SK-N-SH (cell line): ENCODE results near the gene SRD5A1.

Experiments used
- EP300 ChIP-seq, 2 experiments: IDR thresholded peaks; 2 replicates each; pipeline versions ENCODE4 v1.4.0 to v1.6.1; 2012; ENCODE audit warnings: borderline replicate concordance in 1 of 2, low read depth in 1 of 2, low read length in 1 of 2
- POLR2AphosphoS5 ChIP-seq: IDR thresholded peaks from 2 replicates; pipeline ENCODE4 v1.6.1; 2012; ENCODE audit warnings: low read depth, low read length
- TF ChIP-seq, protein P1 (sequence below): fragments of 200-600 bp; sonication (generic); IDR thresholded peaks from 2 replicates; pipeline ENCODE4 v1.6.1; 2017; ENCODE audit warnings: antibody characterized with exemption, mild to moderate bottlenecking, moderate library complexity

DNA sequence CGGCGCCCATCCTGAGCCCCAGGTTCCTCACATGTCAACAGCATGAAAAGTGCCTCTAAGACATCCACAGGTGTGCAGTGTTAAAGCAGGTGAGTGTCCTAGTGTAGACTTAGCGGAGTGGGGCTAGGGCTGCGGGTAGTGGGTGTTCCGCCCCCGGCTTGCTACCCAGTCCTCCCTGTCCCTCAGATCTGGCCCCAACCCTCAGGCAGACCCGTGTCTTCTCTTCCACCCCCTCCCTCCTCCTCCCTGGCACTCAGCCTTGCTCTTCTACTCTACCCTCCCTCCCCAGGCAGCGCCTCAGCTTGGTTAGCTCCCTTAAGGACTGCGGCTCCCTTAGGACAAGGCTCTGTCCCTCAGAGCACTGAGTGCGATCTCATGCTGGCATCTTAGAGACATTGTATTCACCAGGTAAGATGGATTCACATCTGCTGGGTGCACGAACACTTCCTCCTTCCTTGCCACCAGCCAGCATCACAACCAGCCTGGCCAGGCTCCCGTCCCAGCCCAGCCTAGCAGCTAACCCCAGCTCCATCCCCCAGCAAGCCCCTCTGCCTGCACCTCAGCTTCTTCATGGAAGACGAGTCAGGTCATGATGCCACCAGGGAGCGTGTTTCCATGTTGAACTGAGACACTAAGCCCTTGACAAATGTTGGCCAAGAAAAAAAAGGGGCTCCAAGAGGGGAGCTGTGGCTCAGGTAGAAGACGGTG lies 47.1 kb upstream of the SRD5A1 start:
- no peak for TF ChIP-seq EP300 (IDR thresholded peaks at IDR 0.05; ENCODE audit: borderline replicate concordance in 1 of 2, low read depth in 1 of 2, low read length in 1 of 2)
- TF ChIP-seq, protein P1, sequence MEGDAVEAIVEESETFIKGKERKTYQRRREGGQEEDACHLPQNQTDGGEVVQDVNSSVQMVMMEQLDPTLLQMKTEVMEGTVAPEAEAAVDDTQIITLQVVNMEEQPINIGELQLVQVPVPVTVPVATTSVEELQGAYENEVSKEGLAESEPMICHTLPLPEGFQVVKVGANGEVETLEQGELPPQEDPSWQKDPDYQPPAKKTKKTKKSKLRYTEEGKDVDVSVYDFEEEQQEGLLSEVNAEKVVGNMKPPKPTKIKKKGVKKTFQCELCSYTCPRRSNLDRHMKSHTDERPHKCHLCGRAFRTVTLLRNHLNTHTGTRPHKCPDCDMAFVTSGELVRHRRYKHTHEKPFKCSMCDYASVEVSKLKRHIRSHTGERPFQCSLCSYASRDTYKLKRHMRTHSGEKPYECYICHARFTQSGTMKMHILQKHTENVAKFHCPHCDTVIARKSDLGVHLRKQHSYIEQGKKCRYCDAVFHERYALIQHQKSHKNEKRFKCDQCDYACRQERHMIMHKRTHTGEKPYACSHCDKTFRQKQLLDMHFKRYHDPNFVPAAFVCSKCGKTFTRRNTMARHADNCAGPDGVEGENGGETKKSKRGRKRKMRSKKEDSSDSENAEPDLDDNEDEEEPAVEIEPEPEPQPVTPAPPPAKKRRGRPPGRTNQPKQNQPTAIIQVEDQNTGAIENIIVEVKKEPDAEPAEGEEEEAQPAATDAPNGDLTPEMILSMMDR = no peak
- TF ChIP-seq POLR2AphosphoS5 = no peak
